CD8-positive, alpha-beta memory T cell (primary cell): Measurements from ENCODE around the gene COMTD1. TPM values are rescaled to one million over a fixed set of nuclear protein-coding genes. Genes with fewer than 3 reads are reported as not detected.
A peak's percentile ranks its signal among the peaks of the same experiment; 100 is the strongest.

Source experiments
- CTCF ChIA-PET: fragments of 350-600 bp; sonication (Branson Sonifier 250); formaldehyde crosslinking; loops from one replicate; lab custom pipeline; 2021; ENCODE audit warnings: antibody characterized with exemption; lab: Charles Lee
- POLR2A ChIA-PET: fragments of 350-600 bp; sonication (Branson Sonifier 250); formaldehyde crosslinking; loops from one replicate; lab custom pipeline; 2021; ENCODE audit warnings: antibody characterized with exemption; lab: Charles Lee
- DNase-seq, 5 donors: peaks; one replicate each; pipeline versions ENCODE4 v3.0.0 to v3.0.0-alpha.2; 2020 to 2022; ENCODE audit warnings: mixed read lengths in 1 of 5
- H3K27ac ChIP-seq: one replicate; pipeline ENCODE4 v1.7.0; 2013; ENCODE audit warnings: low read depth, mild to moderate bottlenecking, low read length, moderate library complexity
- H3K27me3 ChIP-seq: 2 replicates; pipeline ENCODE4 v1.7.0; 2013; ENCODE audit warnings: low read length, mild to moderate bottlenecking; ENCODE audit not compliant: insufficient read depth, poor library complexity, severe bottlenecking
- H3K36me3 ChIP-seq: 2 replicates; pipeline ENCODE4 v1.7.0; 2013; ENCODE audit warnings: mild to moderate bottlenecking, low read length, moderate library complexity; ENCODE audit not compliant: insufficient read depth
- H3K4me1 ChIP-seq: 2 replicates; pipeline ENCODE4 v1.7.0; 2013; ENCODE audit warnings: mild to moderate bottlenecking, low read length, moderate library complexity; ENCODE audit not compliant: insufficient read depth
- H3K4me3 ChIP-seq: 2 replicates; pipeline ENCODE4 v1.7.0; 2013; ENCODE audit warnings: mild to moderate bottlenecking, low read length
- H3K9me3 ChIP-seq: 2 replicates; pipeline ENCODE4 v1.7.0; 2013; ENCODE audit warnings: mild to moderate bottlenecking, low read length
- H3K27ac Mint-ChIP-seq, 8 donors: one replicate each; pipeline ENCODE4 v1.8.0; 2020 to 2021; ENCODE audit warnings: mixed read lengths in 8 of 8, mild to moderate bottlenecking in 6 of 8, inconsistent platforms in 3 of 8, moderate library complexity in 3 of 8
- H3K27me3 Mint-ChIP-seq, 2 donors: one replicate each; pipeline ENCODE4 v1.8.0; 2020 to 2021; ENCODE audit warnings: mixed read lengths in 2 of 2, mild to moderate bottlenecking in 1 of 2, moderate library complexity in 1 of 2
- H3K36me3 Mint-ChIP-seq, 3 donors: one replicate each; pipeline ENCODE4 v1.8.0; 2020 to 2021; ENCODE audit warnings: mixed read lengths in 3 of 3, inconsistent platforms in 1 of 3, mild to moderate bottlenecking in 1 of 3
- H3K4me1 Mint-ChIP-seq, 3 donors: one replicate each; pipeline ENCODE4 v1.8.0; 2020 to 2021; ENCODE audit warnings: mixed read lengths in 3 of 3, inconsistent platforms in 1 of 3, mild to moderate bottlenecking in 1 of 3
- H3K4me3 Mint-ChIP-seq, 7 donors: one replicate each; pipeline ENCODE4 v1.8.0; 2020 to 2021; ENCODE audit warnings: mixed read lengths in 7 of 7, mild to moderate bottlenecking in 6 of 7, moderate library complexity in 4 of 7, inconsistent platforms in 2 of 7
- H3K9me3 Mint-ChIP-seq, 5 donors: one replicate each; pipeline ENCODE4 v1.8.0; 2020 to 2022; ENCODE audit warnings: mixed read lengths in 5 of 5, mild to moderate bottlenecking in 3 of 5, moderate library complexity in 2 of 5, inconsistent platforms in 1 of 5
- polyA plus RNA-seq: library from polyadenylated mRNA; unstranded; fragments of 300-500 nt; fragmentation: Illumina TruSeq; gene quantifications from one replicate; pipeline ENCODE4 v1.2.3, GENCODE V29; 2021
- total RNA-seq, 2 experiments: library from RNA; stranded (reverse); gene quantifications; one replicate each; pipeline ENCODE4 v1.2.3, GENCODE V29; 2021

Gene COMTD1
- total and polyA plus RNA-seq, 3 experiments from 2014 or later, result 23.2 to 47.9 (median 43.9) TPM

DNA sequence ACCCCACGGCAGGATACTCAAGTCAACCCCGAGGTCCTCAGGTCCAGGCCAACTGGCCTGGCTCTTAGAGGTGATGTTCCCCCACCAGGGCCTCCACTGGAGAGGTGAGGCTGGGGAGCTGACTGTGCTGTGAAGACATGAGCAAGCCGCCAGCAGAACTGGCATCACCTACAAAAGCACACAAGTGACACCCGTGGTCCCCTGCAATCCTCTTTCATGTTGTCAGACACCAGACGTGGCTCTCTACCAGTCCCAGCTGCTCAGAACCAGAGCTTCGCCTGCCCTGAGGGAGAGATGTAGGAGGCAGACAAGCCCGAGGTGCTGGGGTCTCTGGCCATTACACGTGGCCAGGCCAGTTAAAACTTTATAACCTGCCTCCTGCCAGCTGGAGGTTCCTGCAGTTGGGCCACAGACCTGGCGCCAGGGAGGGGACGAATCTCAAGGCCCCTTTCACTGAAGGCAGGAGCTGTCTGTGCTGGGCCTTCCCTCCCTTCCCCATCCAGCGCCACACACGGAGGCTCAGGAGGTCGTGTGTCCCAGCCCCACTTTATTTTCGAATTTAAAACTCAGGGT, 2.2 kb downstream of the COMTD1 start:
- no peaks in the 10 kb centered on the region for H3K9me3 Mint-ChIP-seq
- Histone ChIP-seq H3K27me3 (no peaks in the 10 kb centered on the region), H3K27ac (peak overlapping the region; percentile 83), H3K4me3 (peak overlapping the region; percentile 75), H3K36me3 (peaks cover 29% of the 10 kb centered on the region), H3K9me3 (no peaks in the 10 kb centered on the region), H3K4me1 (peaks cover 14% of the 10 kb centered on the region)
- H3K27me3 Mint-ChIP-seq, result no peaks in the 10 kb centered on the region
- H3K36me3 Mint-ChIP-seq, result peaks cover 0 to 40% (median 6%) of the 10 kb centered on the region in 3 donors
- H3K4me3 Mint-ChIP-seq, result peak overlapping the region; percentile 81 to 90 (median 85)
- ChIA-PET CTCF (interaction anchor here (0.9 to 15.6 kb wide), 10 partner anchors 8 to 967 kb away, joined by 3 to 304 read pairs (median 4); partner anchors contain the start of gene VDAC2), POLR2A (interaction anchor here (7.1 kb wide), 1 partner anchor 23 kb away, joined by 56 read pairs; the partner anchor contains the start of gene VDAC2)
- DNase-seq, result peak in 1 of 5 donors; percentile 26
- peak overlapping the region; percentile 81 to 98 (median 90) for H3K27ac Mint-ChIP-seq
- H3K4me1 Mint-ChIP-seq, result peaks cover 16 to 40% (median 19%) of the 10 kb centered on the region in 3 donors

DNA sequence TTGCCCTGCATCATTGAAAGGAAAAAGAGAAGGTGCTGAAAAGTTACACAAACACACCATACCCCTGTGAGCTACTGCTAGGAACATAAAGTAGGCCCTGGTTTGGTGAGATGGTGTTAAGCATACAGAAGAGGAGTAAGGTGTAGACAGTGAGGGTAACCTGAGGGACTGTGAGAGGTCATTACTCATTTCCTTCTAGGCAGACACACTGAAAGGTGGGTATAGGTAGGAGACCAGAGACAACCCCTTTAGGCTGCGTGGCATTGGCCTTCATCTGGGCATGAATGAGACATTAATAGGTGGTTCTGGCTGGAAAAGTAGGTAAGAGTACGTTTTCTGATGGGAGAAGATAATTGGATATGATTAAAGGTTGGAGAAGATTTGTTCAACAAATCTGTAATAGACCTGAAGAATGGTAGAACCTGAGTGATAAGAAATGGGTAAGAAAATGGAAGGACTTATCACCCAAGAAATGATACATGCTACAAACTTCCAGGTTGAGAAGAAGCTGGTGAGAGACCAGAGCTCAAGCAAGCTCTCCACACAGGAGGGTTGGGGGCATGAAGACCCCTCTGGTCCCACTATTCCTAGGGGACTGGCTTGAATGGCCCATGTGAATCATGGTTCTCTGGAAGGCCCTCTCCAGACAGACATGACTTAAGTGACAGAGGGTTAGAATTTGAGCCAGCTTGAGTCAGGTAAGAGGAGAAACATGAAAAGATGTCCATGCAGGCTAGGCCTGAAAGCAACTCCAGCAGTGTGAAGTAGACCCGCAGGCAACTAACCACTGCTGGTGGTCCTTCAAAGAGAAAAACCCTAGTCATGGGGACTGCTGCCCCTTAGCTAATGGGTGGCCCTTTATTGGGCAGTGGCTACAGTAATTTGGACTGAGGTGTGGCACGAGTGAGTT, 3.8 kb downstream of the COMTD1 start:
- CTCF ChIA-PET, result interaction anchor here (0.7 to 15.6 kb wide), 6 partner anchors 11 to 45 kb away, joined by 3 to 304 read pairs (median 10); partner anchors contain the start of gene VDAC2
- peak overlapping the region; percentile 41 to 98 (median 92) for H3K27ac Mint-ChIP-seq
- POLR2A ChIA-PET, result interaction anchor here (0.6 to 7.1 kb wide), 2 partner anchors 21 to 981 kb away, joined by 4 to 56 read pairs; partner anchors contain the start of gene VDAC2
- peaks cover 0 to 49% (median 7%) of the 10 kb centered on the region in 3 donors for H3K36me3 Mint-ChIP-seq
- peaks cover 20 to 48% (median 21%) of the 10 kb centered on the region in 3 donors for H3K4me1 Mint-ChIP-seq
- no peak overlapping the region for H3K27ac ChIP-seq
- no peaks in the 10 kb centered on the region for H3K9me3 ChIP-seq
- no peak overlapping the region for H3K4me3 ChIP-seq
- DNase-seq, result no peak
- H3K4me1 ChIP-seq, result peaks cover 17% of the 10 kb centered on the region
- no peaks in the 10 kb centered on the region for H3K27me3 ChIP-seq
- H3K27me3 Mint-ChIP-seq, result no peaks in the 10 kb centered on the region
- no peaks in the 10 kb centered on the region for H3K9me3 Mint-ChIP-seq
- H3K36me3 ChIP-seq, result peaks cover 34% of the 10 kb centered on the region
- peak overlapping the region in 4 of 7 donors; percentile 23 to 81 (median 28) for H3K4me3 Mint-ChIP-seq

DNA sequence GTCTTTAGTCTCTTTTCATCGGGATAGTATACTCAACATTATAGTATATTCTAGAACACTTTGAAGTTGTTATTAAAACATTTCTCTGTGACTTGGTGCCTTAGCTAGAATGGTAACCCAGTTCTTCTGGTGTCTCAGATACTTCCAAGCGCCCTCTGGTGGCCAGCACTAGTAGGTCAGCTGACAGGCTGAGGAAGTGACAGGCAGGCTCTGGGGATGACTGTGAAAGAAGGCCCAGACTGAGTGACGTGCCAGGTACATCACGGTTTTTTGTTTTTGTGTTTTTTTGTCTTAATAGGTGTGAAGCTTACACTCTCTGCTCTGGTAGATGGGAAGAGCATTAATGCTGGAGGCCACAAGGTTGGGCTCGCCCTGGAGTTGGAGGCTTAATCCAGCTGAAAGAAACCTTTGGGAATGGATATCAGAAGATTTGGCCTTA, 5.1 kb downstream of the COMTD1 start:
- no peak overlapping the region for H3K27ac ChIP-seq
- Mint-ChIP-seq H3K27me3 (no peaks in the 10 kb centered on the region), H3K27ac (peak overlapping the region; percentile 73 to 95 (median 94)), H3K4me1 (peaks cover 21 to 55% (median 21%) of the 10 kb centered on the region in 3 donors), H3K9me3 (no peaks in the 10 kb centered on the region), H3K4me3 (peak overlapping the region in 2 of 7 donors; percentile 7 to 40), H3K36me3 (peaks cover 0 to 61% (median 7%) of the 10 kb centered on the region in 3 donors)
- no peaks in the 10 kb centered on the region for H3K27me3 ChIP-seq
- POLR2A ChIA-PET, result interaction anchor here (0.9 to 7.1 kb wide), 3 partner anchors 14 to 43 kb away, joined by 3 to 56 read pairs (median 6); partner anchors contain the start of gene VDAC2
- H3K4me1 ChIP-seq, result peaks cover 22% of the 10 kb centered on the region
- peak; percentile 87 to 96 (median 91) for DNase-seq
- CTCF ChIA-PET, result interaction anchor here (0.6 to 15.6 kb wide), 7 partner anchors 10 to 127 kb away, joined by 3 to 304 read pairs (median 3); partner anchors contain the start of gene VDAC2
- peaks cover 34% of the 10 kb centered on the region for H3K36me3 ChIP-seq
- no peak overlapping the region for H3K4me3 ChIP-seq
- no peaks in the 10 kb centered on the region for H3K9me3 ChIP-seq

DNA sequence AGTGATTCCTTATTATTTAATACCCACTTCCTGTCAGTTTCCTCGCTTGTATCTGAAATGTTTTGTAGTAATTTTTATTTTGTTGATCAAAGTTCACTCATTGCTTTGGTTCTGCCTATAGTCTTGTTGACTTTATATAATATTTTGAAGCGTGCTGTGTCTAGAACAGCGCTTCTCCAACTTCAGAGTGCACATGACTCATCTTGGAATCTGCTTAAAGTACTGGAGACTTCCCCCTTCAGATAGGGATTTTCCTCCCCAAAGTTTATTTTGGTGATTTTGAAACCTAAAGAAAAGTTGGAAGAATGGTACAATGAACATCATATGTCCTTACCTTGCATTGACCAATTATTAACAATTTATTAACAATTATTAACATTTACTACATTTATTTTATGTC, 5.8 kb downstream of the COMTD1 start:
- peaks cover 0 to 67% (median 7%) of the 10 kb centered on the region in 3 donors for H3K36me3 Mint-ChIP-seq
- no peaks in the 10 kb centered on the region for H3K27me3 Mint-ChIP-seq
- H3K9me3 ChIP-seq, result no peaks in the 10 kb centered on the region
- no peak overlapping the region for H3K27ac ChIP-seq
- no peak for DNase-seq
- H3K27me3 ChIP-seq, result no peaks in the 10 kb centered on the region
- CTCF ChIA-PET, result interaction anchor here (0.6 to 15.6 kb wide), 6 partner anchors 14 to 127 kb away, joined by 3 to 304 read pairs (median 8); partner anchors contain the start of gene VDAC2
- no peaks in the 10 kb centered on the region for H3K9me3 Mint-ChIP-seq
- H3K4me3 Mint-ChIP-seq, result no peak overlapping the region
- peaks cover 28% of the 10 kb centered on the region for H3K4me1 ChIP-seq
- no peak overlapping the region for H3K4me3 ChIP-seq
- H3K4me1 Mint-ChIP-seq, result peaks cover 27 to 62% (median 28%) of the 10 kb centered on the region in 3 donors
- peak overlapping the region in 5 of 8 donors; percentile 75 to 90 (median 88) for H3K27ac Mint-ChIP-seq
- H3K36me3 ChIP-seq, result peaks cover 41% of the 10 kb centered on the region
- POLR2A ChIA-PET, result interaction anchor here (0.9 to 7.1 kb wide), 3 partner anchors 13 to 42 kb away, joined by 3 to 56 read pairs (median 6); partner anchors contain the start of gene VDAC2

DNA sequence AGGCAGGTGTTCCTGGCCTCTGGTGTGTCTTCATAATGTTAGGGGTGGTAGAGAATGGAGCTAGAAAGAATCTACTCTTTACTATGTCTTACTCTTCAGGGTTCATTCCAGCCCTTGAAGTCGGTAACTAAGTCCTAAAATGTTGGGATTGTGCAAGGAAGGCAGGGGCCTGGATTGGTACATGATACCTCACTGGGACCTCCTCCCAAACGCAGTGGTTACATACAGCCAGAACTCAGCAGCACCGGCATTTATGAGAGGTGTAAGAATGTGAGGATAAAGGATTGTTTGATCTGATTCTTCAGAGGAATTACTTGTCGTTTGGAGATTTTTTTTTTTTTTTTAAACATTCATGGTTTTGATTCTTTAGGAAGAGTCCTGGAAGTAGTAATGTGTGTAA, 6.9 kb downstream of the COMTD1 start:
- H3K4me1 ChIP-seq, result peaks cover 38% of the 10 kb centered on the region
- no peaks in the 10 kb centered on the region for H3K27me3 ChIP-seq
- no peak overlapping the region for H3K27ac ChIP-seq
- DNase-seq, result no peak
- H3K36me3 ChIP-seq, result peaks cover 47% of the 10 kb centered on the region
- no peak overlapping the region for H3K4me3 Mint-ChIP-seq
- no peak overlapping the region for H3K4me3 ChIP-seq
- CTCF ChIA-PET, result interaction anchor here (1.6 to 15.6 kb wide), 2 partner anchors 18 to 42 kb away, joined by 11 to 304 read pairs; partner anchors contain the start of gene VDAC2
- H3K9me3 ChIP-seq, result no peaks in the 10 kb centered on the region
- no peaks in the 10 kb centered on the region for H3K27me3 Mint-ChIP-seq
- no peaks in the 10 kb centered on the region for H3K9me3 Mint-ChIP-seq
- peak overlapping the region; percentile 34 to 91 (median 85) for H3K27ac Mint-ChIP-seq
- peaks cover 39 to 73% (median 39%) of the 10 kb centered on the region in 3 donors for H3K4me1 Mint-ChIP-seq
- H3K36me3 Mint-ChIP-seq, result peaks cover 0 to 79% (median 10%) of the 10 kb centered on the region in 3 donors
- POLR2A ChIA-PET, result no interaction called here

DNA sequence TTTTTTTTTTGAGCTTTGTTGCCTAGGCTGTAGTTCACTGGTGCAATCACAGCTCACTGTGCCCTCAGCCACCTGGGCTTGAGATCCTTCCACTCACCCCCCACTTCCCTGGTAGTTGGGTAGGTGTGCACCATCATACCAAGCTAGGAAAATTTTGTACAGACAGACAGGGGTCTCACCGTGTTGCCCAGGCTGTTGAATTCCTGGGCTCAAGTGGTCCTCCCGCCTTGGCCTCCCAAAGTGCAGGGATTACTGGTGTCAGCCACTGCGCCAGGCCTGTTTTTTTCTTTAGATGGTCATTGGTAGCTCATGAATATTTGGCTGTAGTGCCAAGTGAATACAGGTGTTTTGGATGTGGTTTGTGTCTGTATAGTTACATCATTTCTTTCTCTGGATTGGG, 7.5 kb downstream of the COMTD1 start:
- DNase-seq, result no peak
- Mint-ChIP-seq H3K27ac (peak overlapping the region; percentile 26 to 91 (median 85)), H3K4me3 (no peak overlapping the region), H3K4me1 (peaks cover 40 to 73% (median 44%) of the 10 kb centered on the region in 3 donors), H3K36me3 (peaks cover 0 to 84% (median 10%) of the 10 kb centered on the region in 3 donors), H3K27me3 (no peaks in the 10 kb centered on the region), H3K9me3 (no peaks in the 10 kb centered on the region)
- Histone ChIP-seq H3K27me3 (no peaks in the 10 kb centered on the region), H3K9me3 (no peaks in the 10 kb centered on the region), H3K36me3 (peaks cover 53% of the 10 kb centered on the region), H3K4me3 (no peak overlapping the region), H3K27ac (no peak overlapping the region), H3K4me1 (peaks cover 35% of the 10 kb centered on the region)
- CTCF ChIA-PET, result interaction anchor here (1.1 to 15.6 kb wide), 4 partner anchors 8 to 42 kb away, joined by 4 to 304 read pairs (median 12); partner anchors contain the start of genes COMTD1 and VDAC2
- POLR2A ChIA-PET, result no interaction called here

DNA sequence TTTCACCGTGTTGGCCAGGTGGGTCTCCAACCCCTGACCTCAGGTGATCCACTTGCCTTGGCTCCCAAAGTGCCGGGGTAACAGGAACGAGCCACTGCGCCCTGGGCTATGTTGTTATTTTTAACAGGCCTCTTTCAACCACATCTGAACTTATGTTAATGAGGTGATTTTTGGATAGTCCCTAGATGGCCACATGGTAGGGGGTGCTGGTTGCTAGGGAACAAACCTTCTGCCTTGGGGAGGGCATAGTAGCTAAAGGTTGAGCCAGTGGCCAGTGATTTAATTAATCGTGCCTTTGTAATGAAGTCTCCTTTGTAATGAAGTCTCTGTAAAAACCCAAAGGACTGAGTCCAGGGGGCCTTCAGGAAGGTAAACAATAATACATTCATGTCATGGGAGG, 9.1 kb downstream of the COMTD1 start:
- Mint-ChIP-seq H3K36me3 (peaks cover 0 to 86% (median 15%) of the 10 kb centered on the region in 3 donors), H3K27me3 (no peaks in the 10 kb centered on the region), H3K27ac (peak overlapping the region; percentile 34 to 86 (median 67)), H3K9me3 (no peaks in the 10 kb centered on the region), H3K4me3 (no peak overlapping the region), H3K4me1 (peaks cover 42 to 77% (median 45%) of the 10 kb centered on the region in 3 donors)
- no peak overlapping the region for H3K27ac ChIP-seq
- H3K27me3 ChIP-seq, result no peaks in the 10 kb centered on the region
- H3K36me3 ChIP-seq, result peaks cover 61% of the 10 kb centered on the region
- H3K9me3 ChIP-seq, result no peaks in the 10 kb centered on the region
- no peak overlapping the region for H3K4me3 ChIP-seq
- ChIA-PET POLR2A (interaction anchor here (0.7 kb wide), 1 partner anchor 38 kb away, joined by 3 read pairs; no protein-coding TSS in a partner anchor), CTCF (interaction anchor here (1.3 to 15.6 kb wide), 5 partner anchors 8 to 40 kb away, joined by 3 to 304 read pairs (median 4); partner anchors contain the start of gene COMTD1)
- DNase-seq, result no peak
- H3K4me1 ChIP-seq, result peaks cover 37% of the 10 kb centered on the region
